Duodenal mucosa (tissue), 2 donors: Measurements from ENCODE around the gene INSYN2A.

Experiments
- H3K27ac ChIP-seq: one replicate; pipeline ENCODE4 v1.7.0; 2013; ENCODE audit warnings: low read depth, low read length
- H3K27me3 ChIP-seq, 2 donors: one replicate each; pipeline ENCODE4 v1.7.0; 2013; ENCODE audit warnings: low read length in 2 of 2, control low read depth in 1 of 2; ENCODE audit not compliant: insufficient read depth in 2 of 2, control insufficient read depth in 1 of 2
- H3K36me3 ChIP-seq, 2 donors: one replicate each; pipeline ENCODE4 v1.7.0; 2013; ENCODE audit warnings: low read length in 2 of 2, control low read depth in 1 of 2; ENCODE audit not compliant: insufficient read depth in 2 of 2, control insufficient read depth in 1 of 2
- H3K4me1 ChIP-seq, 2 donors: one replicate each; pipeline ENCODE4 v1.7.0; 2013; ENCODE audit warnings: low read length in 2 of 2, control low read depth in 1 of 2; ENCODE audit not compliant: insufficient read depth in 2 of 2, control insufficient read depth in 1 of 2
- H3K4me3 ChIP-seq, 2 donors: one replicate each; pipeline ENCODE4 v1.7.0; 2013; ENCODE audit warnings: low read length in 2 of 2, low read depth in 1 of 2
- H3K9ac ChIP-seq, 2 donors: one replicate each; pipeline ENCODE4 v1.7.0; 2013; ENCODE audit warnings: low read length in 2 of 2, low read depth in 1 of 2
- H3K9me3 ChIP-seq, 2 donors: one replicate each; pipeline ENCODE4 v1.7.0; 2013; ENCODE audit warnings: low read length in 2 of 2, control low read depth in 1 of 2; ENCODE audit not compliant: control insufficient read depth in 1 of 2

INSYN2A gene

GRCh38 chr10:127148066-127148932, 48.1 kb downstream of the INSYN2A start:
- Histone ChIP-seq H3K27ac (no peak overlapping the region), H3K4me1 (no peaks in the 10 kb centered on the region), H3K9me3 (no peaks in the 10 kb centered on the region), H3K27me3 (no peaks in the 10 kb centered on the region), H3K9ac (no peak overlapping the region), H3K36me3 (no peaks in the 10 kb centered on the region), H3K4me3 (no peak overlapping the region)

GRCh38 chr10:127146661-127147060, 49.7 kb downstream of the INSYN2A start:
- Histone ChIP-seq H3K27me3 (no peaks in the 10 kb centered on the region), H3K9ac (no peak overlapping the region), H3K27ac (no peak overlapping the region), H3K36me3 (no peaks in the 10 kb centered on the region), H3K9me3 (no peaks in the 10 kb centered on the region), H3K4me3 (no peak overlapping the region), H3K4me1 (no peaks in the 10 kb centered on the region)
